ENCODE measurements around the gene MED8.

DNA sequence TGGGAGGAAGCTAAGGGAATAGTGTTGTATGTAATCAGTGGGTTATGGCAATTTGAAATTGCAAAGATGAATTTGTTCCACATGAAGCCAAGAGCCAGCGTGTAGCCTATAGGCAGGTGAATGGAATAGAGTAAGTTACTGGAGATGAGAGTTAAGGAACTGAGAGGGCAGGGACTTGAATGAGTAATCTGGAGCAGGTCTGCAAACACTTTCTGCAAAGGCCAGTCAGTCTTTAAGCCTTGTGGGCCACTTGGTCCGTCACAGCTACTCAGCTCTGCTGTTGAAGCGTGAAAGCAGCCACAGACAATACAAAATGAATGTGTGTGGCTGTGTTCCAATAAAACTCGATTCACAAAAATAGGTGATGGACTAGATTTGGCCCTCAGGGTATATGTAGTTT, 29.3 kb upstream of the MED8 start:
- TF ChIP-seq, protein P1, sequence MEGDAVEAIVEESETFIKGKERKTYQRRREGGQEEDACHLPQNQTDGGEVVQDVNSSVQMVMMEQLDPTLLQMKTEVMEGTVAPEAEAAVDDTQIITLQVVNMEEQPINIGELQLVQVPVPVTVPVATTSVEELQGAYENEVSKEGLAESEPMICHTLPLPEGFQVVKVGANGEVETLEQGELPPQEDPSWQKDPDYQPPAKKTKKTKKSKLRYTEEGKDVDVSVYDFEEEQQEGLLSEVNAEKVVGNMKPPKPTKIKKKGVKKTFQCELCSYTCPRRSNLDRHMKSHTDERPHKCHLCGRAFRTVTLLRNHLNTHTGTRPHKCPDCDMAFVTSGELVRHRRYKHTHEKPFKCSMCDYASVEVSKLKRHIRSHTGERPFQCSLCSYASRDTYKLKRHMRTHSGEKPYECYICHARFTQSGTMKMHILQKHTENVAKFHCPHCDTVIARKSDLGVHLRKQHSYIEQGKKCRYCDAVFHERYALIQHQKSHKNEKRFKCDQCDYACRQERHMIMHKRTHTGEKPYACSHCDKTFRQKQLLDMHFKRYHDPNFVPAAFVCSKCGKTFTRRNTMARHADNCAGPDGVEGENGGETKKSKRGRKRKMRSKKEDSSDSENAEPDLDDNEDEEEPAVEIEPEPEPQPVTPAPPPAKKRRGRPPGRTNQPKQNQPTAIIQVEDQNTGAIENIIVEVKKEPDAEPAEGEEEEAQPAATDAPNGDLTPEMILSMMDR (IDR thresholded peaks at IDR 0.05; ENCODE audit: low read length): no peak
- TF ChIP-seq EZH2 (IDR thresholded peaks at IDR 0.05; ENCODE audit: borderline replicate concordance, low read length): no peak

All from OCI-LY1 (cell line).